GOT3 (cell line): ENCODE data around the gene ACTBL2.
"Not testable (repeated sequence)": the region's sequence is repeated elsewhere in the genome, so short reads cannot be mapped to it uniquely, and the experiment has no call there.

Source experiments
- DNase-seq: peaks from one replicate; lab custom pipeline; 2025; ENCODE audit warnings: mixed read lengths; lab: John Stamatoyannopoulos, UW

The ACTBL2 gene

DNA sequence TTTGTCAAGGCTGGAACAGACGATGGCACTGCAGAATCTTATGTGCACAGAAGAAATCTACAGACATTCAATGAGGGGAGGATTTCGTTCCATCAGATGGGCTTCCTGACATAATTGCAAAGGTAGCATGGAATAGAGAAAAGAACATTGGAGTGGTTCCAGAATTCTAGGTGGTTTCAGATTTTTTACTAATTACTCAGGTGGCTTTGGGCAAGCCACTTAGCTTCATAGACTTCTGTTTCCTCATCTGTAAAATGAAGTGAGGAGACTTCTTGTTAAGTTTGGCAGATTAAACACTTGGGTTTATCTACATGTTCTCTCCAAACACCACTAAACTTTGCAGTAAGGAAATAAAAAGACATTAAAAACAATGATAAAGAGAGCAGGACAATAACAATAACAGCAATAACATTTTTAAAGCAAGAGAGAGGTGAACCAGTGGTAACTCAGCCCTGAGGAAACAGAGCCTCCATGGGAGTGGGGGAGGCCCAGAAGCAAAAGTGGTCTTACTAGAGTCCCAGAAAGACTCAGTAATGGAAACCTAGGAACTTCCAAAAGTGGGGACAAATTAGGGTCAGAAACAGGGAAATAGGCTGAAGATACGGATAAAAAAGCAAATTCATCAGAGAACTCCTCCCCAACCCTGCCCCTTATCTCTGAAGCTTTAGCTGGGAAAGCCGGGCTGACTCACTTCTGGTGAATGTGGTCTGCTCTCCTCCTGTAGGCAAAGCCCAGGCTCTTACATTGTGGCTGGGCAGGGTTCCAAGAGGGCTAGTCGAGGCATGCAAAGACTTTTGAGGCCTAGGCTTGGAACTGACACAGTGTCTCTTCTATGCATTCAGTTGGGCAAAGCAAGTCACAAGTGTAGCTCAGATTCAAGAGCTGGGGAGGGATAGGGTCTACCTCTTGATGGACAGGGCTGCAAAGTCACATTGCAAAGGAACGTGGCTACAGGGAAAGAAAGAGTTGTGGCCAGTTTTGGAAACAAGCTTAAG is 11.8 kb upstream of the ACTBL2 start:
- DNase-seq: no peak

- DNase-seq: no peak
These were observed 10.4 kb upstream of the ACTBL2 start for GRCh38 chr5:57493034-57493433.

- no peak for DNase-seq
These were observed 10.0 kb upstream of the ACTBL2 start for GRCh38 chr5:57492632-57493031.

- no peak for DNase-seq
These were observed 8.9 kb upstream of the ACTBL2 start for GRCh38 chr5:57491369-57491965.

- no peak for DNase-seq
These were observed 5.8 kb upstream of the ACTBL2 start for GRCh38 chr5:57488215-57488955.

DNA sequence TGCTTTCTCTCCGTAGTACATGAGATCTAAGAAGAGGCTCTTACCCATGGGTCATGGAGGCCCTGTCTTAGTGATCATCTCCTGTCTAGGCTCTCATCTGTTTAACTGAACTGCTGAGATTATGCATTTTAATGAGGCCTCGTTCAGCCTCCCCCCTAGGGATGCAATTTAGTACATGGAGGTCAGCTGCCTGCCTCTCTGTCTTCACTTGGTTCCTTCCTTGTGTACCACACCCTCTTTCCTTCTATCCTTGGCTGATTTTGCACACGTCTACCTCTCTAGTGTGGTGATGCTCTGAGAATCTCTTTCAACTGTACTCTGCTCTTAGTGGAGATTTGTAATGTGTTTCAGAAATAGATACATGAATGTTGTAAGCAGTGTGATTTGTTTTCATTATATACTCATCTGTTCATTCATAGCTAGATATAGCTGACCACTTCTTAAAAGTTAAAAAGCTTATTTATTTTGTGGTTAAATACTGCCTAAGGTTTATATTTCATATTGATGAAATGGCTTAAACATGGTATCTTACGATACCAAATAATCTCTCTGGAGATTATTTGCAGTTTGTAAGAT is 3.5 kb upstream of the ACTBL2 start:
- no peak for DNase-seq

- no peak for DNase-seq
These were observed 3.8 kb downstream of the ACTBL2 start for GRCh38 chr5:57478826-57479225.

DNA sequence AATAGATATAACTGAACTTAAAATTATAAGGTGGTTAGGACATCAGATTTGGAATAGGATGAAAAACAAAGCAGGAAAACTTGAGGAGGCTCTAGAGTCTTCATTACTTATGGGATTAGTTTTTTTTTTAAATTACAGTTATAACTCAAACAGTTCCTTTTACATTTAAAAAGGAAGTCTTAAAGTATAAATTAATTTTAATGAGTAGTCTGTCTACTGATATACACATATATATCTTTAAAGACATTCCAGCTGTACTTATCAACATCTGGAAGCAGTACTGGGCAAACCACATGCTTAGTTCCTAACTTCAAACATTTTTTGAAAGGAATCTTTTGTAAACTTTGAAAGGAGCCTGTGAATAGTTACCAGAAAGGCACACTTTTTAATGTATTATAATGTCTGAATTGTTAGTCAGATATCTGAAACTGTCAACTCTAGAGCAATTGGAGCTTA is 6.0 kb downstream of the ACTBL2 start:
- DNase-seq: no peak

- no peak for DNase-seq
These were observed 12.3 kb downstream of the ACTBL2 start for GRCh38 chr5:57470339-57470738.

- DNase-seq: no peak
These were observed 14.0 kb downstream of the ACTBL2 start for GRCh38 chr5:57468481-57469163.

- DNase-seq: no peak
These were observed 16.1 kb downstream of the ACTBL2 start for GRCh38 chr5:57466544-57466943.

DNA sequence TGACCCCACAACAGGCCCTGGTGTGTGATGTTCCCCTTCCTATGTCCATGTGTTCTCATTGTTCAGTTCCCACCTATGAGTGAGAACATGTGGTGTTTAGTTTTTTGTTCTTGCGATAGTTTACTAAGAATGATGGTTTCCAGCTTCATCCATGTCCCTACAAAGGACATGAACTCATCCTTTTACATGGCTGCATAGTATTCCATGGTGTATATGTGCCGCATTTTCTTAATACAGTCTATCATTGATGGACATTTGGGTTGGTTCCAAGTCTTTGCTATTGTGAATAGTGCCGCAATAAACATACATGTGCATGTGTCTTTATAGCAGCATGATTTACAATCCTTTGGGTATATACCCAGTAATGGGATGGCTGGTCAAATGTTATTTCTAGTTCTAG is 22.6 kb downstream of the ACTBL2 start:
- DNase-seq: not testable (repeated sequence)

DNA sequence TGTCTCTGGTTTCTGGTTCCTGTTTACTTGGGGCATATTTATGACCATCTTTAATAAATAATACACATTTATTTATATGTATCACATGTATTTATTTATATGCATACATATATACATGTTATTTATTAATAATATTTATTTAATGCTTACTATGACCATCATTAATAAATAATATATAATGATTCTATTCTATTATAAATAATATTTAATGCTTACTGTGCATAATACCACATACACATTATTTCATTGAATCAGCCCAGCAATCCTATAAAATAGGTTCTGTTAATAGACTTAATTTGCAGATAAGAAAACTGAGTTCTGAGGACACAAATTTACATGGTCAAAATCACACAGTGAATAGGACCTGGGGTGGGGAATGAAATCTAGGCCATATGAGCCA is 24.2 kb downstream of the ACTBL2 start:
- no peak for DNase-seq

GRCh38 chr5:57456531-57457135 is 26.0 kb downstream of the ACTBL2 start:
- DNase-seq: no peak

- DNase-seq: no peak
These were observed 26.8 kb downstream of the ACTBL2 start for GRCh38 chr5:57455511-57456455.

DNA sequence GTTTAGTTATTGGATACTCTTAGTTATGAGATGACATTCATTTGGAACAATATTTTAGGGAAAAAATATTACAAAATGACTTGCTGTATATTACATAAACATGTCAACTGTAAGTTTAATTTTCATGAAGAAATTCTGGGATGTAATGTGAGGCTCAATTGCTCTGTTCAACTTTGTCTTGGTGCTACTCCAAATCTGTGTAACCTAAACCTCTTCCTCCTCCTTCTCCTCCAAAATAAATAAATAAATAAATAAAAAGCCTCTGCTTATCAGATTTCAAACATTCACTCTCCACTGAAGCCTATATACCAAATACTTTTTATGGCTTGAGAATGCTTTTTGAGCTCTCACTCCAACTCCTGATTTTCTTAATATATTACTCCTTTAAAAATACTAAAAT is 27.7 kb downstream of the ACTBL2 start:
- DNase-seq: no peak

- DNase-seq: no peak
These were observed 28.9 kb downstream of the ACTBL2 start for GRCh38 chr5:57453728-57454127.

- no peak for DNase-seq
These were observed 29.7 kb downstream of the ACTBL2 start for GRCh38 chr5:57452885-57453284.

DNA sequence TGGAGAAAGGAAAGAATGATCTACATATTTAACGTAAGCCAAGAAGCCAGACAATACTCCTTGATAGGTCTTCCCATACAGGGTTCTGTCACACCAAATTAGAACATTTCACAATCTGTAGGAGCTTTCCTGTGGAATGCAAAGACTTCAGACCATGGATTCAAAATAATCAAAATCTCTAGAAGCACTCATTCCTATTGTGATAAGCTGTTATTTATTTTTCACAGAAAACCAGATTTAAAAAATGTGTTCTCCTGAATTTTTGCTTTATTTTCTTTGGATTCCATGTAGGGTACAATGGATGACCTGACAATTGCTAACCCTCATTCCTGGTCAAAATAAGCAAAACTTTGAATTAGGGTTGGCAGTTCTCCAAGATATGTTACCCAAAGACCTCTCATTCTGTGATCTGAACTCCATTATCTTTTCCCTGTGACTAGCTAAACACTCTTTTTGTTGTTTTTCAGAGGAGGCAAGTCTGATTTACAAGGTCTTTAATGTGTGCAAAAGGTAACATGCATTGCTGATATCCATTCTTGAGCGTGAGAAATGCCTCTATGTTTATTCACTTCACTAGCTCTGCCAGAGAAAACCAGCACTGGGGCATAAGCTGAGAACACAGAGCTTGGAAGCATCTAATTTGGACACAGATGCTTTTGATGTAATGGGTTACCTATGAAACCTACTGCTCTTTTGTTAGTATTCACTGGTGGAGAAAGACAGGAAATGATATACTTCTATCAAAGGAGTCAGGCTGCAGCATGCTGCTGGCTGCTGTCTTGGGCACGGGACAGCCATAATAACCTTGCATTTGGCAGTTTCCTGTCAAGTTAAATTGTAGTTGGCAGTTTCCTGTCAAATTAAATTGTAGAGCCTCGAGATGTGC is 31.4 kb downstream of the ACTBL2 start:
- DNase-seq: no peak
